Activated T-helper 1 cell treated with Interleukin-2 at 50 U/mL for 16 hours (primary cell): Measurements from ENCODE around the gene MT1H.
"Not testable (repeated sequence)": the region's sequence is repeated elsewhere in the genome, so short reads cannot be mapped to it uniquely, and the experiment has no call there.

Source experiments
- DNase-seq: peaks from one replicate; pipeline ENCODE4 v3.0.0-alpha.2; 2020; ENCODE audit warnings: low read depth

The MT1H gene

DNA sequence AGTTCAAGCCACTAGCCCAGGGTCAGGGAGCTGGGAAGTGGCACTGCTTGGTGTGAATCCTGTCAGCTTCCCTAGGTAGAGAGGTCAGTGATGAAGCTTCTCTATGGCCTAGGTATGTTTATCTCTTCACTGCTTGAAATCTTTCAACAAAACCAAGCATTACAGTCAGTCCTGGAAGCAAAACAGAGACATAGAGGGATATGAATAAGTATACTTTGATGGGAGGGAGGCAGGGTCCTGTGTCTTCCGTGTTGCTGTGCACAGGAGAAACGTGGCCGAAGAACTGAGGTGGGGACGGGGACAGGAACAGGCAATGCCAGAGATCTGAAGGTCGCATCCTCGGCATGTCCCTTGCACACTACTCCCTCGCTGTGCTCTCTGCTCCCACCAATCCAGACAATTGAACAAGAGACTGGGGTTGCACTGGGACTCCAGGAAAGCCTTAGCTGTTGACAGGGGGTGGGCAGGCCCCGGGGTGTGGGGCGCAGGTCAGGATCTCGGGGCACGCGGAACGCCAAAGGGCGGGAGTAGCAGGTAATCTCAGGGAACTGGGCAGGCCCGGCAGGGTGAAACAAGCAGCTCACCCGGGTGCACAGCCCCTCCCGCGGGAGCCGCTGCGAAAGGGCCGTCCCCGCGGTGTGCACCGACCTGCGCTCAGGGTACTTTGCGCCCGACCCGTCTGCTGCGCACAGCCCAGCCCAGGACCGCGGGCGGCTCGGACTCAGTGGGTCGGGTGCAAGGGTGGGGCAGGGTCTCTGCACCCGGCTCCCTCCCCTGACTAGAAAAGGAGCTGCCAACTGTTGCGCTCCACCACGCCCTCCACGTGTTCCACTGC, at the start of gene MT1H:
TSS of gene MT1H (plus strand) at position 810 of the 835 bp plus-strand sequence. CDS start 71 bp downstream, outside the sequence.
- no peak for DNase-seq

DNA sequence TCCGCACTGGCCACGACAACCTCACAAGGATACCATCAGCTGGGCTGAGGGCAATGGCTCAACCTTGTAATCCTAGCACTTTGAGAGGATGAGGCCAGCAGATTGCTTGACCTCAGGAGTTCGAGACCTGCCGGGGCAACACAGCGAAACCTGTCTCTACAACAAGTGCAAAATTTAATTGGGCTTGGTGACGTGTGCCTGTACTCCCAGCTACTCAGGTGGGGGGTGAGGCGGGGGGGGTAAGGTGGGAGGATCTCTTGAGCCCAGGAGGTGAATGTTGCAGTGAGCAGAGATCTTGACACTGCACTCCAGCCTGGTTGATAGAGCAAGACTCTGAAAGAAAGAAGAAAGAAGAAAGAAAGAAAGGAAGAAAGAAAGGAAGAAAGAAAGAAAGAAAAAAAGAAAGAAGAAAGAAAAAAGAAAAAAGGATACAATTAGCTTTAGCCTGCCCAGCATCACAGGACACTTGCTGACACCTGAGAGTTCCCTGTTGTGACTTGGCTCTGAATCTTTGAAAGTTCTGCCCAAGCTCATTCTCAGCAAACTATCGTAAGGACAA, 49.2 kb upstream of the MT1H start:
- no peak for DNase-seq

DNA sequence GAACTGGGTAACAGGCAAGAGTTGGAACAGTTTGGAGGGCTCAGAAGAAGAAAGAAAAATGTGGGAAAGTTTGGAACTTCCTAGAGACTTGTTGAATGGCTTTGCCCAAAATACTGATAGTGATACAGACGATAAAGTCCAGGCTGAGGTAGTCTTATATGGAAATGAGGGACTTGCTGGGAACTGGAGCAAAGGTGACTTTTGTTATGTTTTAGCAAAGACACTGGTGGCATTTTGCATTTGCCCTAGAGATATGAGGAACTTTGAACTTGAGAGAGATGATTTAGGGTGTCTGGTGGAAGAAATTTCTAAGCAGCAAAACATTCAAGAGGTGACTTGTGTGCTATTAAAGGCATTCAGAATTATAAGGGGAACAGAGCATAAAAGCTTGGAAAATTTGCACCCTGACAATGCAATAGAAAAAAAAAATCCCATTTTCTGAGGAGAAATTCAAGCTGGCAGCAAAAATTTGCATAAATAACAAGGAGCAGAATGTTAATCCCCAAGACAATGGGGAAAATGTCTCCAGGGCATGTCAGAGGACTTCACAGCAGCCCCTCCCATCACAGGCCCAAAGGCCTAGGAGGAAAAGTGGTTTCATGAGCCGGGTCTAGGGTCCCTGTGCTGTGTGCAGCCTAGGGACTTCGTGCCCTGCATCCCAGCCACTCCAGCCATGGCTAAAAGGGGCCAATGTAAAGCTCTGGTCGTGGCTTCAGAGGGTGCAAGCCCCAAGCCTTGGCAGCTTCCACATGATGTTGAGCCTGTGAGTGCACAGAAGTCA, 47.8 kb upstream of the MT1H start:
- DNase-seq, result not testable (repeated sequence)

DNA sequence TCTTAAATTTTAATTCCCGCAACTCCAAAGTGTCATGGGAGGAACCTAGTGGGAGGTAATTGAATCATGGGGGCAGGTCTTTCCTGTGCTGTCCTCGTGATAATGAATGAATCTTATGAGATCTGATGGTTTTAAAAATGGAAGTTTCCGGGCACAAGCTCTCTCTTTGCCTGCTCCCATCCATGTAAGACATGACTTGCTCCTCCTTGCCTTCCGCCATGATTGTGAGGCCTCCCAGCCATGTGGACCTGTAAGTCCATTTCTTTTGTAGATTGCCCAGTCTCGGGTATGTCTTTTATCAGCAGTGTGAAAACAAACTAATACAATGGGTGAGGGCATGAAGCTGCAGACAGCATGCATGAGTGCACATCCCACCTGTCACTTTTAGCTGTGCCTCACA, 46.4 kb upstream of the MT1H start:
- DNase-seq, result not testable (repeated sequence)

DNA sequence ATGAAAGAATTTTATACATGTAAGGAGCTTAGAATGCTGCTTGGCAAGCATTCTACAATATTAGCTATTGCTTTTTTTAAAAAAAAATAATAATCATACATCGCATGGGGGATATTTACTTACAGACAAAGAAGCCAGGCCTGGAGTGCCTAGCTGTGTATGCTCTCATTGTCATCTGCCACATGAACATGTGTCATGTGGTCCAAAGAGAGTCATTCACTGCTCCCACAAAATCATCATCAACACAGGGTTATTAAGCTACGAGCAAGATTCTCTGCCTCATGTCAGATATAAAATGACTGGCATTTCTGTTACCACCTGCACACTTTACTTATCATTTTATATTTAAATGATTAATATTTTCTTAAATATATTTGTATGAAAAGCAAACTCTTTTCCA, 46.0 kb upstream of the MT1H start:
- DNase-seq, result no peak

DNA sequence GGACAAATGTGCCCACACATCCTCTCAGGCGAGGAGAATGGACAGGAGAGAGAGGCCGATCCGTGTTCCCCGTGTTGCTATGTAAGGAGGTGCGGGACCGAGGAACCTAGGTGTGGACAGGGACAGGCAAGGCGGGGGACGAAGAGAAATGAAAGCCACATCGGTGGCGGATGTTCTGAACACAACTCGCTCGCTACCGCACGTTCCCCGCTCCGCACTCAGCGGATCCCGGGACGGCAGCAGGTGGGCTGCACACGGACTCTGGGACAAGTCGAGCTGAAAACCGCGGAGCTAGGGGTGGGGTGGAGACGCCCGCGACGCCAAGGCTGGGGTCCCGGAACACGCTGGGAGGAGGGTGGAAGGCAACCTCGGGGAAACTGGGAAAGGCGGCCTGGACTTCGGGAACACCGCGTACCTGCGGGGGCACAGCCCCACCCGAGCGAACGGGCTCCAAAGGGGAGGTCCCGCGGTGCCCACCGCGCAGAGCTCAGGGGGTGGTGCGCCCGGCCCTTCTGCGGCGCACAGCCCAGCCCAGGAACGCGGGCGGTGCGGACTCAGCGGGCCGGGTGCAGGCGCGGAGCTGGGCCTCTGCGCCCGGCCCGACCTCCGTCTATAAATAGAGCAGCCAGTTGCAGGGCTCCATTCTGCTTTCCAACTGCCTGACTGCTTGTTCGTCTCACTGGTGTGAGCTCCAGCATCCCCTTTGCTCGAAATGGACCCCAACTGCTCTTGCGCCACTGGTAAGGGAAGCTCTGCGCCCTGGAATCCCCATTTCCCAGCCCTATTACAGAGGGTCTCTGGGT, 44.3 kb upstream of the MT1H start, which contains the start of gene MT1E:
TSS of gene MT1E (plus strand) at position 642 of the 803 bp plus-strand sequence. CDS start at position 713, 71 bp downstream.
- no peak for DNase-seq

DNA sequence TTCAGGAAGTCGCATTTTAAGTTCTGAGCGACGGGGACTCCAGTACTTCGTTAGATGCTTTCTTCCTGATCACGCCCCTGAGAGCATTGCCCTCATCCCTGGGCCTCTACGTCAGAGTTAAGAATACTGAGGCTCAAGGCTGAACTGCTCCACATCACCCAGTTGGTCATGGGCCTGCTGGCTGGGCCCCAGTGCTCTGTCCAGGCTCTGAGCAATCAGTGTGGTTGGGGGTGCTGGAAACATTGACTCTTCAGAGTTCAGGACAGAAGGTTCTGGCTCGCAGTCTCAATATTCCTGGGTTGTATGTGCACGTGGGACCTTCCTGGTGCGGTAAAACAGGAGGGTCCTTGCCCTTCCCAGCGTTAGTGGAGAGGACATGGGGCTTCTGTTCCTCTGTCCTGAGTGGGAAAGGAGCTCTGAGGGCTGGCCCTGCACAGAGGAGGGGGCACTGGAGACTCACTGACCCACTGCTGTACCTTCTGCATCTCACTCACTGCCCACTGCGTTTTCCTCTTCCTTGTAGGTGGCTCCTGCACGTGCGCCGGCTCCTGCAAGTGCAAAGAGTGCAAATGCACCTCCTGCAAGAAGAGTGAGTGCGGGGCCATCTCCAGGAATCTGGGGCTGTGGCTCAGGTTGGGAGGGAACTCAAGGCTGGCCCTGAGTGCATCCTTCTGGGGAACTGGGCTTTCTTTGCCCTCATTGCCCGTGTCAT, 43.5 kb upstream of the MT1H start:
- no peak for DNase-seq

DNA sequence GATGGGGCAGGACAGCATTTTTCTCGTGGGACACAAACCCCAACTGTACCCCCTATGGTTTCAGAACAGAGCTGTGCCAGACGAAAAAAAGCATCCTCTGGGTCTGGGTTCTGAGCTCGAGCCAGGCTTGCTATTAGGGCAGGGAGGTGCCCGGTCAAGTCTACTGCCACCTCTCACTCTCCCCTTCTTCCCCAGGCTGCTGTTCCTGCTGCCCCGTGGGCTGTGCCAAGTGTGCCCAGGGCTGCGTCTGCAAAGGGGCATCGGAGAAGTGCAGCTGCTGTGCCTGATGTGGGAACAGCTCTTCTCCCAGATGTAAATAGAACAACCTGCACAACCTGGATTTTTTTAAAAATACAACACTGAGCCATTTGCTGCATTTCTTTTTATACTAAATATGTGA, 42.9 kb upstream of the MT1H start:
- no peak for DNase-seq

DNA sequence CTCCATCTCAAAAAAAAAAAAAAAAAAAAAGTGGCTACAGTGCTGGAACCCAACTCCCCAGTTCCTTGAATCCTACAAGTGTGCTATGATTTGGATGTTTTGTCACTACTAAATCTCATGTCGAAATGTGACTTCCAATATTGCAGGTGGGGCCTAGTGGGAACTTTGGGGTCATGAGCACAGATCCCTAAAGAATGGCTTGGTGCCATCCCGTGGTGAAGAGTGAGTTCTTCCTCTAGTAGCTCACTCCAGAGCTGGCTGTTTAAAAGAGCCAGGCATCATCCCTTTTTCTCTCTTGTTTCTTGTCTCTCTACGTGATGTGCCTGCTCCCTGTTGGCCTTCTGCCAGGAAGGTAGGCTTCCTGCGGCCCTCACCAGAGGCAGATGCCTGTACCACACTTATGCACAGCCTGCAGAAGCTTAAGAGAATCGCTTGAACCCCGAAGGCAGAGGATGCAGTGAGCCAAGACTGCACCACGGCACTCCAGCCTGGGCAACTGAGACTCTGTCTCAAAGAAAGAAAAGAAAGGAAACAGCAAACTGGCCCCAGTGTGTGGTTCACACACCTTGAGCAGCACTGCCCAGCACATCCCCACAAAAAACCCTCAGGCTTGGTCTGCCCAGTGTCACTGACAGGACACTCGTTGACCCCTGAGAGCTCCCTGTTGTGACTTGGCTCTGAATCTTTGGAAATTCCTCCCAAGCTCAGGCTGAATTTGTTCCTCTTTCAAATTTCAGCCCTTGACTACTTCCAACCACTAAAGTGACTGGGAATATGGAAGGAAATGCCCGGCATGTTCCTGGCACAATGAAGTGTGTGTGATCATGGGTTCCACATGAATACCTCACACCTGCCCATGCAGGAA, 40.9 kb upstream of the MT1H start:
- no peak for DNase-seq

DNA sequence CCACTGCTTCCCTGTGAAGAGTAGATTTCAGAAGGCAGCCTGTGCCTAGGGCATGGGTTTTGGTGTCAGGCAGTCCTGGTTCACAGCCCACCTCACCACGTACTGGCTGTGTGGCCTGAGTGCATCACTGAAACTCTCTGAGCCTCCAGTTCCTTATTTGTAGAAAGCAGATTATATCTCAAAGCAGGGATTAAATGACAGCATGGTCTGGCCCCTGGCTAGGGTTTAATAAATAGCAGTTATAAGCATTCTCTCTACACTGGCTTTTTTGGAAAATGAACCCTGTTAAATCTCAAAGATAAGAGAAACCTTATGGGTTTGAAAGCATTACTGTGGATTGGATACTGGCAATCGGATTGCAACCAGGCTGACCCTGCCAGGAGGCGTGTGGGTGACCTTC, 40.1 kb upstream of the MT1H start:
- no peak for DNase-seq

DNA sequence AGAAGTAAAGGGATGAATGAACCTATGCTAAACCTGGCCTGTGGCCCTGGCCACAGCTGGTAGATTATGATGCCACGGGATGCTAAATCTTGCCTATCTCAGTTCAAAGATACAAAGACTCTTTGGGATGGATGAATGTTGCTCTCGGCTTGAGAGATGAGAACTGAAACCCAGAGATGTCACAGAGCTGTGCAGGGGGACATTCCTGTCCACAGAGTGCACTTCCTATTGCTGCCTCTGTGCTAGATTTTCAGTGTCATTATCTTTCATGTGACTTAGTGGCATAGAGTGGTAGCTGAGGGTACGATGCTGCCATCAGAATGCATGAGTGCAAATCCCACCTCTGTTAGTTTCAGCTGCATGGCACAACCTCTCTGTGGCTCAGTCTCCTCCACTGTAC, 39.5 kb upstream of the MT1H start:
- no peak for DNase-seq

DNA sequence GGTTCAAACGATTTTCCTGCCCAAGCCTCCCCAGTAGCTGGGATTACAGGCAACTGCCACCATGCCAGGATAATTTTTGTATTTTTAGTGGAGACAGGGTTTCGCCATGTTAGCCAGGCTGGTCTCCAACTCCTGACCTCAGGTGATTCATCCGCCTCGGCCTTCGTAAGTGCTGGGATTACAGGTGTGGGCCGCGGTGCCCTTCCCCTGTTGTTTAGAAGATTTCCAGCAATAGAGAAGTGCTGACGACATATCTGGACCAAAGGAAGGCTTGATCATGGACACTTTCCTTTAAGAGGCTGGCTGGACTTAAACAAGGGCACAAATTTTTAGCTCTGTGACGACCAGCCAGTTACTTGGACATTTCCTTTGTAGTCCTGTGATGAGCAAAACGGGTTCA, 38.4 kb upstream of the MT1H start:
- no peak for DNase-seq

DNA sequence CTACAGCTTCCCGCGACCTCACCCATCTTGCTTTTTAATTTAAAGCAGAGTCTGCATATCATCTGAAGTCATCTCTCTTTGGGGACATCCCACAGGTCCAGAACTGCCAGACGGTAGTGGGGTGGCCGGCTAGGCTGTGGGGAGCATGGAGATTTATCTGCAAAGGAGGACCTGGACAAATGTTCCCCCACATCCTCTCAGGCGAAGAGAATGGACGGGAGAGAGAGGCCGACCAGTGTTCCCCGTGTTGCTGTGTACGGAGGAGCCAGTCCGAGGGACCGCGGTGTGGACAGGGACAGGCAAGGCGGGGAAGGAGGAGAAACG, 37.8 kb upstream of the MT1H start:
- no peak for DNase-seq

DNA sequence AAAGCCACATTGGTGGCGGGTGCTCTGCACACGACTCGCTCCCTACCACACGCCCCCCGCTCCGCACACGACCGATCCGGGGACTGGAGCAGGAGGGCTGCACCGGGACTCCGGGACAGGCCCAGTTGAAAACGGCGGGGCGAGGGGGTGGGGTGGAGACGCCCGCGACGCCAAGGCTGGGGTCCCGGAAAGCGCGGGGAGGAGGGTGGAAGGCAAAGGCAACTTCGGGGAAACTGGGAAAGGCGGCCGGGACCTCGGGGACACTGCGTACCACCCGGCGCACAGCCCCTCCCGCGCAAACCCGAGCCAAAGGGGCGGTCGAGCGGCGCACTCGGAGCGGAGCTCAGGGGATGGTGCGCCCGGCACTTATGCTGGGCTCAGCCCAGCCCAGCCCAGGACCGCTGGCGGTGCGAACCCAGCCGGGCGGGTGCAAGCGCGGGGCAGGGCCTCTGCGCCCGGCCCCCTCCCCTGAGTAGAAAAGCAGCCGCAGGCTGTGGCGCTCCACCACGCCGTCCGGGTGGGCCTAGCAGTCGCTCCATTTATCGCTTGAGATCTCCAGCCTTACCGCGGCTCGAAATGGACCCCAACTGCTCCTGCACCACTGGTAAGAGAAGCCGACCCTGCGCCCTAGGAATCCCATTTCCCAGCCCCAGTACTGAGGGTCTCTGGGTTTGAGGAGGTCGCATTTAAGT, 37.3 kb upstream of the MT1H start, which contains the start of gene MT1M:
TSS of gene MT1M (plus strand) at position 504 of the 692 bp plus-strand sequence. CDS start at position 577, 73 bp downstream.
- DNase-seq, result no peak

DNA sequence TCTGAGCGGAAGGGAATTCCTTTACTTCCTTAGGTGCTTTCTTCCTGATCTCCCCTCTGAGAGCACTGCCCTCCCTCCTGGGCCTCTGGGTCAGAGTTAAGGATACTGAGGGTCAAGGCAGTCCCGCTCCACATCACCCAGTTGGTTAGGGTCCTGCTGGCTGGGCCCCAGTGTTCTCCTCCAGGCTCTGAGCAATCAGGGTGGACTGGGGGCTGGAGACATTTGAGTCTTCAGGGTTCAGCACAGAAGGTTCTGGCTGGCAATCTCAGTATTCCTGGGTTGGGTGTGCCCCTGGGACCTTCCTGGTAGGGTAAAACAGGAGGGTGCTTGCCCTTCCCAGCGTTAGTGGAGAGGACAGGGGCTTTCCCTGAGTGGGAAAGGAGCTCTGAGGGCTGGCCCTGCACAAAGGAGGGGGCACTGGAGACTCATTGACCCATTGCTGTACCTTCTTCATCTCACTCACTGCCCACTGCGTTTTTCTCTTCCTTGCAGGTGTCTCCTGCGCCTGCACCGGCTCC, 36.7 kb upstream of the MT1H start:
- DNase-seq, result no peak

DNA sequence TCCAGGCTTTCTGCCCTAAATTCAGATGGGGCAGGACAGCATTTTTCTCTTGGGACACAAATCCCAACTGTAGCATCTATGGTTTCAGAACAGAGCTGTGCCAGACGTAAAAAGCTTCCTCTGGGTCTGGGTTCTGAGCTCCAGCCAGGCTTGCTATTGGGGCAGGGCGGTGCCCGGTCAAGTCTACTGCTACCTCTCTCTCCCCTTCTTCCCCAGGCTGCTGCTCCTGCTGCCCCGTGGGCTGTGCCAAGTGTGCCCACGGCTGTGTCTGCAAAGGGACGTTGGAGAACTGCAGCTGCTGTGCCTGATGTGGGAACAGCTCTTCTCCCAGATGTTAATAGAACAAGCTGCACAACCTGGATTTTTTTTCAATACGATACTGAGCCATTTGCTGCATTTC, 36.1 kb upstream of the MT1H start:
- DNase-seq, result no peak

DNA sequence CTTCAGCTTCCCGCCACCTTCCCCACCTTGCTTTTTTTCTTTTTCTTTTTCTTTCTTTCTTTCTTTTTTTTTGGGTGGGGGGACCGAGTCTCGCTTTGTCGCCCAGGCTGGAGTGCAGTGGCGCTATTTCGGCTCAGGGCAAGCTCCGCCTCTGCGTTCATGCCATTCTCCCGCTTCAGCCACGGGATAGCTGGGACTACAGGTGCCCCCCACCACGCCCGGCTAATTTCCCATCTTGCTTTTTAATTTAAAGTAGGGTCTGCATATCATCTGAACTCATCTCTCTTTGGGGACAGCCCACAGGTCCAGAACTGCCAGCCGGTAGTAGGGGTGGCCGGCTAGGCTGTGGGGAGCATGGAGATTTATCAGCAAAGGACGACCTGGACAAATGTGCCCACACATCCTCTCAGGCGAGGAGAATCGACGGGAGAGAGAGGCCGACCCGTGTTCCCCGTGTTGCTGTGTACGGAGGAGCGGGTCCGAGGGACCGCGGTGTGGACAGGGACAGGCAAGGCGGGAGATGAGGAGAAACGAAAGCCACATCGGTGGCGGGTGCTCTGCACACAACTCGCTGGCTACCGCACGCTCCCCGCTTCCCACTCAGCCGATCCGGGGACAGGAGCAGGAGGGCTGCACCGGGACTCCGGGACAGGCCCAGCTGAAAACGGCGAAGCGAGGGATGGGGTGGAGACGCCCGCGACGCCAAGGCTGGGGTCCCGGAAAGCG, 34.7 kb upstream of the MT1H start:
- no peak for DNase-seq

DNA sequence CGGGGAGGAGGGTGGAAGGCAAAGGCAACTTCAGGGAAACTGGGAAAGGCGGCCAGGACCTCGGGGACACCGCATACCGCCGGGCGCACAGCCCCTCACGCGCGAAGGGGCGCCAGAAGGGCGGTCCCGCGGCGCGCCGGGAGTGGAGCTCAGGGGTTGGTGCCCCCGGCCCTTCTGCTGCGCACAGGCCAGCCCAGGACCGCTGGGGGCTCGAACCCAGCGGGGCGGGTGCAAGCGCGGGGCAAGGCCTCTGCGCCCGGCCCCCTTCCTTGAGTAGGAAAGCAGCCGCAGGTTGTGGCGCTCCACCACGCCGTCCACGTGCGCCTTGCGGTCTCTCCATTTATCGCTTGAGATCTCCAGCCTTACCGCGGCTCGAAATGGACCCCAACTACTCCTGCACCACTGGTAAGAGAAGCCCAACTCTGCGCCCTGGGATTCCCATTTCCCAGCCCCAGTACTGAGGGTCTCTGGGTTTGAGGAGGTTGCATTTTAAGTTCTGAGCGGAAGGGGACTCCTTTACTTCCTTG, 34.1 kb upstream of the MT1H start:
- DNase-seq, result no peak
